ENCODE results near the gene OTOGL.

Gene OTOGL

DNA sequence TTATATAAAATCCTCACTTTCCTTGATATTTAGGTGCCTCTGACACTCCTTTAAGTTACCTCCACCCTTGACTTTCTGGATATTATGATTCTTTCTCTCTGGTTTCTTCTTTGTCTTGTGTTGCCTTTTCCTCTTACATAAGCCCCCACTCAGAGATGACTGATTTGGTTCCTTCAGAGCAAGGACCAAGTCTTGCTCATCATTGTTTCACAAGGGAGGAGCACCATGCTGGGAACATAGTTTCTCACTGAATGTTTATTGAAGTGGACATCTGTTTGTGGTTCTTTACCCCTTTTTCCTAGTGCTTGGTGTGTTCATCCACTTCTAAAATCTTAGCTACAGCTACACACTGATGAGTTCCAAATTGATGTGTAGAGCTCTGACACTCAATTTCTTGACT is 183.4 kb downstream of the OTOGL start:
- H3K4me2 ChIP-seq (ENCODE audit: low read length), result no peak overlapping the region
- H3K9me3 ChIP-seq (ENCODE audit: low read length), result no peaks in the 10 kb centered on the region
- H3F3A ChIP-seq (ENCODE audit: insufficient read depth, low read length), result no peaks in the 10 kb centered on the region
- no peak overlapping the region for H2AFZ ChIP-seq (ENCODE audit: low read length)
- H3K36me3 ChIP-seq (ENCODE audit: insufficient read depth, low read length), result no peaks in the 10 kb centered on the region
- no peak overlapping the region for H3K4me3 ChIP-seq (ENCODE audit: low read depth, low read length, poor library complexity, severe bottlenecking)
- no peaks in the 10 kb centered on the region for H4K20me1 ChIP-seq (ENCODE audit: insufficient read depth, low read length)
- H3K27ac ChIP-seq (ENCODE audit: low read depth, low read length, poor library complexity, severe bottlenecking), result no peak overlapping the region
- no peaks in the 10 kb centered on the region for H3K4me1 ChIP-seq (ENCODE audit: insufficient read depth, low read length, severe bottlenecking)
- H3K9me2 ChIP-seq (ENCODE audit: low read depth, low read length), result no peaks in the 10 kb centered on the region
- no peak for TF ChIP-seq CTCF (IDR thresholded peaks at IDR 0.05; ENCODE audit: low read length)
- no peak for TF ChIP-seq EZH2 (IDR thresholded peaks at IDR 0.05; ENCODE audit: borderline replicate concordance, low read length)
- no peaks in the 10 kb centered on the region for H3K79me2 ChIP-seq (ENCODE audit: insufficient read depth, low read length)
- H3K27me3 ChIP-seq (ENCODE audit: insufficient read depth, low read length), result no peaks in the 10 kb centered on the region
- H3K9ac ChIP-seq (ENCODE audit: low read length), result no peak overlapping the region

DNA sequence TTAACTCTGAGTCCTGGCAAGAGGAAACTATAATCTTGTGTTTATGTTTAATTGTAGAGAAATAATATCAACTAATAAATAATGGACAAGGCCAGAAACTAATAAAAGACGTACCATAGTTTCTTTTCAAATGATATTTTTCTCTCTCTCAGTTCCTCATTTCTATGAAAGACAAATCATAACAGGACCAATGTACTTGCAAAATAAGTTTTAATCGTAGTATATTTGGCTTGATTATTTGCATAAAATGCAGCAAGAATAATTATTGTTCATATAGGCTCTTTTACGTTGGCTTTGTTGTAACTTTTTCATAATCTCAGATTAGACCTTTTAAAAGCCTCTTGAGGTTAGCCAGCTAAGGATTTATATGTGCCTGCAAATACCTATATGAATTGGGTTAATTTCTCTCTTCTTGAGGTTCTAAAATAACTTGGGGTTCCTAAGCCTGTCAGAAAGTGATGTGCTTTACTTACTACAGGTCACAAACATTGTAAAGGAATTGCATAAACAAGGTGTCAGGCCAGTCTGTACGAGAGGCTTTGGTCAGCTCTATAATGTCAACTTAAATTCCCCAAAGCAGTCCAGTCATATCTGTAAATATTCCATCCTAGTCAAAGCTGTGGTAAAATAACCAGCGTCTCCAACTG is 191.9 kb downstream of the OTOGL start:
- H3K36me3 ChIP-seq (ENCODE audit: insufficient read depth, low read length), result no peaks in the 10 kb centered on the region
- no peaks in the 10 kb centered on the region for H3K79me2 ChIP-seq (ENCODE audit: insufficient read depth, low read length)
- H3K27me3 ChIP-seq (ENCODE audit: insufficient read depth, low read length), result no peaks in the 10 kb centered on the region
- H2AFZ ChIP-seq (ENCODE audit: low read length), result no peak overlapping the region
- H3F3A ChIP-seq (ENCODE audit: insufficient read depth, low read length), result no peaks in the 10 kb centered on the region
- TF ChIP-seq CTCF (IDR thresholded peaks at IDR 0.05; ENCODE audit: low read length) (no peak), EZH2 (IDR thresholded peaks at IDR 0.05; ENCODE audit: borderline replicate concordance, low read length) (no peak)
- no peak overlapping the region for H3K27ac ChIP-seq (ENCODE audit: low read depth, low read length, poor library complexity, severe bottlenecking)
- no peaks in the 10 kb centered on the region for H4K20me1 ChIP-seq (ENCODE audit: insufficient read depth, low read length)
- no peak overlapping the region for H3K4me3 ChIP-seq (ENCODE audit: low read depth, low read length, poor library complexity, severe bottlenecking)
- H3K9me3 ChIP-seq (ENCODE audit: low read length), result no peaks in the 10 kb centered on the region
- H3K4me1 ChIP-seq (ENCODE audit: insufficient read depth, low read length, severe bottlenecking), result no peaks in the 10 kb centered on the region
- H3K9ac ChIP-seq (ENCODE audit: low read length), result no peak overlapping the region
- no peak overlapping the region for H3K4me2 ChIP-seq (ENCODE audit: low read length)
- H3K9me2 ChIP-seq (ENCODE audit: low read depth, low read length), result no peaks in the 10 kb centered on the region

GRCh38 chr12:80293347-80293746 is 194.0 kb downstream of the OTOGL start:
- Histone ChIP-seq H3K4me2 (ENCODE audit: low read length) (no peak overlapping the region), H2AFZ (ENCODE audit: low read length) (no peak overlapping the region), H3K4me1 (ENCODE audit: insufficient read depth, low read length, severe bottlenecking) (no peaks in the 10 kb centered on the region), H3K4me3 (ENCODE audit: low read depth, low read length, poor library complexity, severe bottlenecking) (no peak overlapping the region), H3K9me2 (ENCODE audit: low read depth, low read length) (no peaks in the 10 kb centered on the region), H3K27me3 (ENCODE audit: insufficient read depth, low read length) (no peaks in the 10 kb centered on the region), H3K36me3 (ENCODE audit: insufficient read depth, low read length) (no peaks in the 10 kb centered on the region), H3F3A (ENCODE audit: insufficient read depth, low read length) (no peaks in the 10 kb centered on the region), H3K9me3 (ENCODE audit: low read length) (no peaks in the 10 kb centered on the region), H3K79me2 (ENCODE audit: insufficient read depth, low read length) (no peaks in the 10 kb centered on the region), H4K20me1 (ENCODE audit: insufficient read depth, low read length) (no peaks in the 10 kb centered on the region), H3K9ac (ENCODE audit: low read length) (no peak overlapping the region), H3K27ac (ENCODE audit: low read depth, low read length, poor library complexity, severe bottlenecking) (no peak overlapping the region)
- TF ChIP-seq EZH2 (IDR thresholded peaks at IDR 0.05; ENCODE audit: borderline replicate concordance, low read length), result no peak
- TF ChIP-seq CTCF (IDR thresholded peaks at IDR 0.05; ENCODE audit: low read length), result no peak
